ENCODE results near the gene RNF224.

Gene RNF224

DNA sequence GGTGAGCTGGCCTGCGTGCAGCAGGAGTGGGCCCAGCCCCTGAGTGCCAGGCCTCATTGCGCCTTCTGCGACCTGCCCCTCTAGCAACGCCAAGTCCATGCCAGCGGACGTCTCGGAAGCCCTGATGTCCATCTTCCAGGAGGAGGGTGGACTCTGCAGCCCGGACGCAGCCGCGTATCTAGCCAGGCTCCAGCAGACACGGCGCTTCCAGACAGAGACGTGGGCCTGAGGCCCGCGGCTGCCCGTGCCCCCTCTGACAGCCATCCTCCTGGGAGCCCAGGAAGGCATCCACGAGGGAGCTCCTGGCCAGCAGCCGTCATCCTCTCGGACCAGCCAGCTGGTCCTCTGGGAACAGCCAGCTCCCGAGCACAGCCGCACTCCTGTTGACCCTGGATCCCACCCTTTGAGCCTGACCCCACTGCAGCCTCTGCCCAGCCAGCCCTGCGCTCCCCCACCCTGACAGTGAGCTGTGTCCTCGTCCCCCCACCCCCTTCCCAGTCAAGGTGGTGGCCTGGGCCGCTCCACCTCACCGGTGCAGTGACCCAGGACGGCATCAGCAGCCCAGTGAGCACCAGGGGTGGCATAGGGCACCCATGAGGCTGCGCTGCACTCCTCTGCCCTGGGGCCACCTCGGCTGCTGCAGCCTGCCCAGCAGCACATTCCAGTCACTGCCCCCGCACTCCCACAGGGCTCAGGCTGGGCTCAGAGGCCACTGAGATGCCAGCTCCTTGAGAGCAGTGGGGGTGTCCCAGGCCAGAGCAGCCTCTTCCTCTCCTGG, 10.9 kb upstream of the RNF224 start:
- DNase-seq, result no peak

DNA sequence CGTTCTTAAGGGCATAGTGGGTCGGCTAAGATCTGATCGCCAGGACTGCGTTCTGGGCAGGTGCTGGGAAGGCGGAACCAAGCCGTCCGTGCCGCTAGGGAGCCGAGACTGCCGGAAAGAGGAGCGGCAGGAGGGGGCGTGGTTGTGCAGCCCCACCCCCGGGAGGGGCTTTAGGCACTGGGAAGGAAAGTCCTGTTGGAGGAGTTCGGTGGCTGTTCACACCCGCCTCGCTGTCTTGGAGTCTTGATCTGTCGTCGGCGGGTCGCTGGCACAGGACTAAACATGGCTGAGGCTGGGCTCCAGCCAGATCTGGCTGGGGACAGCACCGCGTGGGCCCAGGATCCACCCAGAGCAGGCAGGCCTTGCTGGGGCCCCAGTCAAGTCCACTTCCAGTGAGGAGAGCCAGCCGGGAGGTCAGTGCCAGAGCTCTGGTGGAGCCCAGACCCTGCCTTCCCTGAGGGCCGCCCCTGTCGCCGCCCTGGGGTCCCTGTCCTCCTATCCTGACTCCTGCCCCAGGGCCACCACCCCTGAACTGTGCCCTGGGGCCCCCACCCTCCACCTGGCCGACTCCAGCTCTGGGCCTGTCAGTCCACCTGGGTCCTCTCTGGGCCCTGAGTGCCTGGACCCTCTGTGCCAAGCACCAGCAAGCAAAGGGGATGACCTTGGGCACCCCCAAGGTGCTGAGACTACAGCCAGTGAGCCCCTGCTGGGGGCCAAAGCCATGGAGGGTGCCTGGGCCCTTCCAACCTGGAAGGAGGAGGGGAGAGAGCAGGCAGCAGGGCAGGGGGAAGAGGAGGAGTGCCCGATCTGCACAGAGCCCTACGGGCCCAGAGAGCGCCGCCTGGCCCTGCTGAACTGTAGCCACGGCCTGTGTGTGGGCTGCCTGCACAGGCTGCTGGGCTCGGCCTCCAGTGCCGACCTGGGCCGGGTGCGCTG, 9.8 kb upstream of the RNF224 start:
- DNase-seq, result peak; percentile 77

DNA sequence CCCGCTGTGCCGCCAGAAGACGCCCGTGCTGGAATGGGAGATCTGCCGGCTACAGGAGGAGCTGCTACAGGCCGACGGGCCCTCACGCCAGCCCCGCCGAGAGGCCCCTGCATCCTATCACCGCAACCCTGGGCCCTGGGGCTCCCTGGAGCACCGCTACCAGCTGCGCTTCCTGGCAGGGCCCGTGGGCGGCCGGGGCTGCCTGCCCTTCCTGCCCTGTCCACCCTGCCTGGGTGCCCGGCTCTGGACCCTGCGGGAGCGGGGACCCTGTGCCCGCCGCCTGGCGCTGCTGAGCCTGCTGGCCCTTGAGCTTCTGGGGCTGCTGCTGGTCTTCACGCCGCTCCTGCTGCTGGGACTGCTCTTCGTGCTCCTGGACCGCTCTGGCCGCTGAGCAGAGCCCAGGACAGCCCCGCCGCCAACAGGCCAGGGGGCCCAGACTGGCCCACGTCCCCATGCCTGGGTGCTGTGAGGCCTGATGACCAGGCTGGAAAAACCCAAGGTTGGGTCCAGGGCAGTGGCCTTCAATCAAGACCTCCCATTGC, 9.0 kb upstream of the RNF224 start:
- DNase-seq, result no peak

DNA sequence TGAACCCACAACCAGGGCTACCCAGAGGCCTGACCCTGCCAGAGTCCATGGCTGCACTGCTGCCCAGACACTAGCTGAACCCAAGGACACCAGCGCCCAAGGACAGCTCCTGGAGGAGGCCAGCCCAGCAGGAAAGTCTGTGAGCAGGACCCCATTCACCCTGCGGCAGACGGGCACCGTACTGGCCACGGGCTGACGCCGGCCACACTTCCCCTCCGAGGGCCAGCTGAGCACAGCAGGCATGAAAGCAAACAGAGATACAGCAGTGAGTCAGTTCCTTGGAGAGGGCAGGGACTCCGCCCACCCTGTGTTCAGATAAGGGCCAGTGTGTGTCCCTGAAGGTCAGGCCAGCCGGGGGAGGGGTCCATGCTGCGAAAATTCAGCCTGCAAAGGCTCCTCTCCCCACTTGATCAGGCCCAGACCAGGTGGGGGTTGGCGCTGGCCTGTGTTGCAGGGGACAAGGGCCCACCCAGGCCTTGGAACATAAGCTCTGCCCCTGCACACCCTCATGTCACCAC, 8.5 kb upstream of the RNF224 start:
- DNase-seq, result no peak

- no peak for DNase-seq
Observed at GRCh38 chr9:137219757-137220316, 7.5 kb upstream of the RNF224 start.

GRCh38 chr9:137220317-137221094, 6.8 kb upstream of the RNF224 start:
- no peak for DNase-seq

DNA sequence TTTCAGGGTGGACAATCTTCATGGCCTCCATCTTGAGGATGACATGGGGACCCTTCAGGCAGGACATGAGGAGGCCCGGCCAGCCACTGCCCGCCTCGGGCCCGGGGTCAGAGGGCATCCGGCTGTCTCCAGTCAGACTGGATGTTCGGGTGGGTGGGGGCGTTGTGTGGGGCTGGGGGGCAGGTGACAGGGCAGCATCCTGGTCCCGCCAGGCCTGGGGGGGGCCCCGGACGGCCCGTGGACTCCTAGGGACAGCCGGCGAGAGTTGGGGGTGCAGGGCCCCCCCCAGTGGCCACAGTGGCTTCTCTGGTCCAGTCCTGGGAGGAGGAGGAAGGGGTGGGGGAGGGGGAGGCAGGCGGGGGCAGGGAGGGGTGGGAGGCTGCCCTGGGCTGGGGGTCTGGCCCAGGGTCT, 6.2 kb upstream of the RNF224 start:
- DNase-seq, result no peak

DNA sequence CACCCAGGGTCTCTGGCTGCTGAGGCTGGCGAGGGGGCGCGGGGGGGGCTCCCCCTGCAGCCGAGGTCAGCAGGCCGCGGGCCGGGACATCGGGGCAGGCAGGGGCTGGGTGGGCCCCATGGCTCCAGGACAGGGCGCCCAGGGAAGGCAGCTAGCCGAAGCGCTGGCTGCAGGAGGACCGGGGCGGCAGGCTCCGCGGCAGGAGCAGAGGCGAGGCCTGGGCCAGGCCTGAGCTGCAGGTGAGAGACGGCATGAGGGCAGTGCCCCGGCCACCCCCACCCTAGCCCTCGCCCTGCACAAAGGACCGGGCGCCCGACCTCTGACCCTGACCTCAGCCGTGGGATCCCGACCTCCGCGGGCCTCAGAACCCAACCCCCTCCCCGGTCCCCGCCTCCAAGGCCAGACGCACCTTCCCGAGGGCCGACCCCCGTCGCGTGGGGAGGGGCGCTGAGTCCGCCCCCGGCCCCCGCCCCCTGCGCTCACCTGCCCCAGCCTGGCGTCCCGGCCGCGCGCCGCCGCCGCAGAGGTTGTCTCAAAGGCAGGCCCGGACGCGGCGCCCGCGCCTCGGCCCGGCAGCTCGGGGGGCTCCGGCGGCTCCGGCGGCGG, 5.7 kb upstream of the RNF224 start:
- DNase-seq, result no peak

DNA sequence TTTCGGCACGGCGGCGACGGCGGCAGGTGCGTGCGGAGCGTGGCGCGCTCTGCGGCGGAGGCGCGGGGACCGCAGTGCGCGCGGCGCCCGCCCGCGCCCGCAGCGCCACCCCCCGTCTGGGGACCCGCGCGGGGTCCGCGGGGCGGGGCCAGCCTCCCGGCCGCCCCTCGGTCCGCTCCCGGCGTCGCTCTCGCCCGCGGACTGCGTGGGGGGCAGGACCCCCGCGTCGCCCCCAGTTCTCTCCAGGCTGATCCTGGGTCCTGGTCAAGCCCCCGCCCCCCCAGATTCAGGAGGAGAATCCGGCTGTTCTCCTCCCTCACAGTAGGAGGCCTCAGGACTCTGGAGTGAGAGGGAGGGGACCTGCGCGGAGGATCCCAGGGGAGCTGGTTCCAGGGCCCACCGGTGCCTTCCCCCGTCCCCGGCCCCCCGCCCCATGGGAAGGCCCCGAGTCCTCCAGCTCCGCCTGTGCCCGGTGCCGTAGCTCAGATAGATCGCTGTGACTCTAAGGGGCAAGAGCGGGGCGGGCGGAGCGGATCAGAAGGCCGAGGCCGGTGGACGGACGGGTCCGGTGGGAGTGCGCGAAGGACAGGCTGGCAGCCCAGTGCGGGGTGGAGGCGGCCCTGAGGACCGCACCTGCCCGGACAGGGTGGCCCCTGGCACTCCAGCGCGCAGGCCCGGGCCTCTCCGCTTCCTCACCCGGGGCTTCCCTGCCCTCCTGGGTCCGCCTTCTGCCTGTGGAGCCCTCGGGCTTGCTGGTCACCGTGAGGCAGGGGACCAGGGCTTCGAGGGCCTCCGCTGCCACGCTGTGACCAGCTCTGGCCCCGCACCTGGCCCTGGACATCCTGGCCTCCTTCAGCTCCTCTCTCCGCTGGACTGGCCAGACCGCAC, 4.9 kb upstream of the RNF224 start, which contains the start of gene RNF208:
RNF208 (minus strand) TSS at position 51 of the 888 bp plus-strand sequence. CDS start 1,028 bp downstream, outside the sequence.
- no peak for DNase-seq

GRCh38 chr9:137223078-137223970, 4.0 kb upstream of the RNF224 start:
- peak; percentile 88 for DNase-seq

GRCh38 chr9:137224830-137225694, 2.2 kb upstream of the RNF224 start, which contains the start of gene CYSRT1:
TSS of gene CYSRT1 (plus strand) at chr9:137225174. CDS start at chr9:137225622, 448 bp downstream.
- no peak for DNase-seq

DNA sequence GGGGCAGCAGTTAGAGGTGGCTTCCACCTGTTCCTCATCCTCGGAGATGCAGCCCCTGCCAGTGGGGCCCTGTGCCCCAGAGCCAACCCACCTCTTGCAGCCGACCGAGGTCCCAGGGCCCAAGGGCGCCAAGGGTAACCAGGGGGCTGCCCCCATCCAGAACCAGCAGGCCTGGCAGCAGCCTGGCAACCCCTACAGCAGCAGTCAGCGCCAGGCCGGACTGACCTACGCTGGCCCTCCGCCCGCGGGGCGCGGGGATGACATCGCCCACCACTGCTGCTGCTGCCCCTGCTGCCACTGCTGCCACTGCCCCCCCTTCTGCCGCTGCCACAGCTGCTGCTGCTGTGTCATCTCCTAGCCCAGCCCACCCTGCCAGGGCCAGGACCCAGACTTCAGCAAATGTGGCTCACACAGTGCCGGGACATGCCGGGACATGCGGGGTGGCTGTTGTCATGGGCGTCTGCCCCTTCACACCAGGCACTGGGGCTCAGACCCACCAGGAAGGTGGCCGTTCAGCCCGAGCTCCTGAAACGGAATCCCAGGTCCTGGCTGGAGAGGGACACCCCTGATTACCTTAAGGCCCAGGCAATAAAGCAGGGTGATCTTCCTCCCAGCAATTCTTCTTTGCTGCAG, 1.5 kb upstream of the RNF224 start:
- no peak for DNase-seq

- no peak for DNase-seq
Observed at GRCh38 chr9:137226338-137227053, 806 bp upstream of the RNF224 start.

- no peak for DNase-seq
Observed at GRCh38 chr9:137227853-137228505, 677 bp downstream of the RNF224 start.

- no peak for DNase-seq
Observed at GRCh38 chr9:137228506-137228967, 1.2 kb downstream of the RNF224 start.

Measured in NCI-H2227 treated with DMSO at 0.1 percent for 48 hours (cell line).